ENCODE measurements around the gene CLEC5A.

Gene CLEC5A

DNA sequence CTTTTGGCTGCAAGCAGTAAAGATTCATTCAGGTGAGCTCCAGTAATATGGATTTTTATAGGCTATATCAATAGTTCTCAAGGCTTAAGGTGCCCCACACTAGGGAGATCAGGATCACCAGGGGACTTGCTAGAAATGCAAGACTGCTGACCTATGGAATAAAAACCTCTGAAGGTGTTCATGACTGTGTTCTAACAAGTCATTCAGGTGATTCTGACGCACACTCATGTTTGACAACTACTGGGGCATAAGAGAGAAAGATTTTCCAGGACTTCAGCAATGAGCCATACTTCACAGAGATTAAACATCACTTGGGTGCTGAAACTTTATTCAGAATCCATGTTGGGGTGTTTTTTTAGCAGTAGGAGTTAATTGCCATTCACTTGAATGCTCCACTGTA is 31.6 kb upstream of the CLEC5A start:
- Histone ChIP-seq H3K4me3 (ENCODE audit: low read depth in 1 of 5, low read length in 5 of 5) (no peak overlapping the region), H3K36me3 (ENCODE audit: control insufficient read depth in 5 of 5, insufficient read depth in 5 of 5, low read length in 5 of 5) (no peaks in the 10 kb centered on the region), H3K9me3 (ENCODE audit: control insufficient read depth in 5 of 5, low read length in 5 of 5) (no peaks in the 10 kb centered on the region), H3K4me1 (ENCODE audit: control insufficient read depth in 5 of 5, insufficient read depth in 5 of 5, low read length in 5 of 5) (peaks cover 0 to 6% (median 5%) of the 10 kb centered on the region in 5 donors), H3K27ac (ENCODE audit: low read depth, low read length) (no peak overlapping the region), H3K27me3 (ENCODE audit: control insufficient read depth in 5 of 5, insufficient read depth in 4 of 5, low read length in 5 of 5) (no peaks in the 10 kb centered on the region), H3K9ac (ENCODE audit: low read length in 5 of 5) (no peak overlapping the region)

DNA sequence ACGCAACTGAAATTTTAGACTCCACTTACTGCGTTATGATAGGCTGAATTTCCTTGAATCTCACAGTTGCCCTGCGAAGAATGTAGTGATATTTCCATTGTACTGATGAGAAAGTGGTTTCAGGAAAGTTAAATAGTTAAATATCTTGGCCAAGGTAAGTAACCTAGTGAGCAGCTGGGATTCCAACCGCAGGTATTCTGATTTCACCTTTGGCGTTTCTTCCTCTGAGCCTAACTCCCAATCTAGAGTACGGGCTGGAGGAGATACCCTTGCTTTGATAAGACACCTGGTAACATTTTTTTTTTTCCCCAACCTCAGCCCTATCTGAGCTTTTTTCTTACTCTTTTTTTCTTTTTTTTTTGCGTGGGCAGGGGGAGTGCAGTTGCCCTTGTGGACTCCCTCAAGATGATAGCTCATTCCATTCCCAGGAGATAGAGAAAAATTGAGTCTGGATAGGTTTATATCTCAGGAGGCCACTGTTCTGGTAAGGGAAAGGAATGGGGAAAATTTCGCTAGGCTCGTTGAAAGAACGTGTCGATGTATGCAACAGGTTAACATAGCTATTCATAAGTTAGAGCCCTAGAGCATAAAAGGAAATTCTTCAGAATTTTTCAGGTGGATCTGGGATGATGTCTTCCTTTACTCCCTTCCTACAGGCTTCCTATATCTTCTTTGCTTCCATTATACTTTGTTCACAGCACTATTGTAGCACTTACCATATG is 29.9 kb upstream of the CLEC5A start:
- Histone ChIP-seq H3K27ac (ENCODE audit: low read depth, low read length) (no peak overlapping the region), H3K9me3 (ENCODE audit: control insufficient read depth in 5 of 5, low read length in 5 of 5) (no peaks in the 10 kb centered on the region), H3K4me1 (ENCODE audit: control insufficient read depth in 5 of 5, insufficient read depth in 5 of 5, low read length in 5 of 5) (peaks cover 0 to 6% (median 5%) of the 10 kb centered on the region in 5 donors), H3K36me3 (ENCODE audit: control insufficient read depth in 5 of 5, insufficient read depth in 5 of 5, low read length in 5 of 5) (no peaks in the 10 kb centered on the region), H3K9ac (ENCODE audit: low read length in 5 of 5) (no peak overlapping the region), H3K27me3 (ENCODE audit: control insufficient read depth in 5 of 5, insufficient read depth in 4 of 5, low read length in 5 of 5) (no peaks in the 10 kb centered on the region), H3K4me3 (ENCODE audit: low read depth in 1 of 5, low read length in 5 of 5) (peak overlapping the region in 1 of 5 donors; percentile 56)

DNA sequence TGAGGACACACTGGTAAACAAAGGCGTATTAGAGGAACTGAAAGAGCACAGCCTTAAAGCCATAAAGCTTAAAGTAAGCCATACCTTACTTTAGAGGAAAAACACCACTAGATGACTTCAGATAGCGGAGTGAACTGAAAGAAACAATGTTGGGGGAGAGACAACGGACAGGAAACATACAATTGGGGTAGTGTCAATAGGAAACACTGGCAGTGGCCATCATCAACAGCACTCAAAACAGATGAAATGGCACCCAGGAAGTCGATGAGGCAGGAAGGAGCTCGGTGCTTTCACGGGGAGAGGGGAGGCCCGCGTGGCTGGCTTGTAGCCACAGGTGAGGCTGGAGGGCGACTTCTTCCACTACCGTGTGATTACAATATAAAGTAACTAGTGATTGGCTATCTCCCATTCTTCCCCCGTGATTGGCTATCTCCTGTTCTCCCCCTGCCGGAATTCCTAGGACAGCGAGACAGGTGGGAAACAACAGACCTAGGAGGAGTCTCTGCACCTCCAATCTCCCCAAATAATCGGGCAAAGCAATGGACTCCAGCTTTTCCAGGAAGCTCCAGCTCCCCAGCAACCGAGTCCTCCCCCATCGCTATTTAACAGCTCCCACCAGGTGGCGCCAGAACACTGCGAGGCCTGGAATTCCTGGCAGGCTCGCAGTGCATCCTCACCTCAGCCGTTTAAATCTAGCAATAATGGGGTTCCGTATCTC is 29.2 kb upstream of the CLEC5A start:
- H3K9me3 ChIP-seq (ENCODE audit: control insufficient read depth in 5 of 5, low read length in 5 of 5), result no peaks in the 10 kb centered on the region
- no peaks in the 10 kb centered on the region for H3K27me3 ChIP-seq (ENCODE audit: control insufficient read depth in 5 of 5, insufficient read depth in 4 of 5, low read length in 5 of 5)
- H3K27ac ChIP-seq (ENCODE audit: low read depth, low read length), result no peak overlapping the region
- H3K36me3 ChIP-seq (ENCODE audit: control insufficient read depth in 5 of 5, insufficient read depth in 5 of 5, low read length in 5 of 5), result no peaks in the 10 kb centered on the region
- H3K9ac ChIP-seq (ENCODE audit: low read length in 5 of 5), result peak overlapping the region in 1 of 5 donors; percentile 20
- H3K4me1 ChIP-seq (ENCODE audit: control insufficient read depth in 5 of 5, insufficient read depth in 5 of 5, low read length in 5 of 5), result peaks cover 0 to 6% (median 5%) of the 10 kb centered on the region in 5 donors
- peak overlapping the region; percentile 30 to 56 (median 54) for H3K4me3 ChIP-seq (ENCODE audit: low read depth in 1 of 5, low read length in 5 of 5)

DNA sequence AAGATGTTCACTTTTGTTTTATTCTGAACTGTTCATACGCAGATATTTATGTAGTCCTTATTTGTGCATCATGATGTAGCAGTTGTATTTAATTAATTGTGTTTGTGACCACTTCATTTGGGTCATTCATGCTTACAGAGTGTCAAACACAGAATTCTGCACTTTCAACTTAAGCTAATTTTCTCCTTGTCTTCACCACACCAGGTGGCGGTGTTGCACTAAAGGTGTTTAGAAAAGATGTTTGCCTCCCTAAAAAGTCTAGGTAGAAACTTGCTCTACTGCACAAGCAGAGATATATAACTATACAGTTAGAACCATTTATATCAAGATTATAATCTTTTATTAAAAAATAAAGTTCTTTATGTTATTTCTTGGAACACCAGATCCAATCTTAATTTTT is 28.1 kb upstream of the CLEC5A start:
- H3K9me3 ChIP-seq (ENCODE audit: control insufficient read depth in 5 of 5, low read length in 5 of 5), result no peaks in the 10 kb centered on the region
- H3K4me3 ChIP-seq (ENCODE audit: low read depth in 1 of 5, low read length in 5 of 5), result no peak overlapping the region
- no peaks in the 10 kb centered on the region for H3K36me3 ChIP-seq (ENCODE audit: control insufficient read depth in 5 of 5, insufficient read depth in 5 of 5, low read length in 5 of 5)
- H3K27ac ChIP-seq (ENCODE audit: low read depth, low read length), result no peak overlapping the region
- H3K27me3 ChIP-seq (ENCODE audit: control insufficient read depth in 5 of 5, insufficient read depth in 4 of 5, low read length in 5 of 5), result no peaks in the 10 kb centered on the region
- H3K4me1 ChIP-seq (ENCODE audit: control insufficient read depth in 5 of 5, insufficient read depth in 5 of 5, low read length in 5 of 5), result peaks cover 0 to 6% (median 5%) of the 10 kb centered on the region in 5 donors
- no peak overlapping the region for H3K9ac ChIP-seq (ENCODE audit: low read length in 5 of 5)

DNA sequence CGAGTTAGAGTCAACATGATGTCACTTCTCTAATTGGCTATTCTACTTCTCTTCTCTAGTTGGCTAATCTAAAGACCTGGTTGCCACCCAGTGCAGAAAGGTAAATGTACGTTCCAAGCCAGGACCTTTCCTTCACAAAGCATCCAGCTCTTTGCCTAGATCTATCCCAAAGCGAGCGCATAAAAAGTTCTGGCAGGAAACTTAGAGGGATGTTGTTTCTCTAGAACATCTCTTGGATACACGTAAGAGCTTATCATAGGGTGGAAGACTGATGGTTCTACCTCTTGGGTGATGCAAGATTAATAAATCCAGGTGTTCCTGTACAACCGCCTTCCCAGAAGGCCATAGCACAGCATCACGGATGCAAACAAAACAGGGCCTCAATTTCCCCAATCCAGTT is 26.9 kb upstream of the CLEC5A start, which contains the start of gene TAS2R38:
TAS2R38 (minus strand) TSS at position 101 of the 400 bp plus-strand sequence; CDS start at position 17, 84 bp downstream.
- H3K4me3 ChIP-seq (ENCODE audit: low read depth in 1 of 5, low read length in 5 of 5), result no peak within 1 kb of the TSS
- H3K9me3 ChIP-seq (ENCODE audit: control insufficient read depth in 5 of 5, low read length in 5 of 5), result no peaks in the 10 kb centered on the region
- peaks cover 0 to 6% (median 5%) of the 10 kb centered on the region in 5 donors for H3K4me1 ChIP-seq (ENCODE audit: control insufficient read depth in 5 of 5, insufficient read depth in 5 of 5, low read length in 5 of 5)
- no peak within 1 kb of the TSS for H3K9ac ChIP-seq (ENCODE audit: low read length in 5 of 5)
- H3K36me3 ChIP-seq (ENCODE audit: control insufficient read depth in 5 of 5, insufficient read depth in 5 of 5, low read length in 5 of 5), result no peaks in the 10 kb centered on the region
- H3K27ac ChIP-seq (ENCODE audit: low read depth, low read length), result no peak within 1 kb of the TSS
- no peaks in the 10 kb centered on the region for H3K27me3 ChIP-seq (ENCODE audit: control insufficient read depth in 5 of 5, insufficient read depth in 4 of 5, low read length in 5 of 5)

DNA sequence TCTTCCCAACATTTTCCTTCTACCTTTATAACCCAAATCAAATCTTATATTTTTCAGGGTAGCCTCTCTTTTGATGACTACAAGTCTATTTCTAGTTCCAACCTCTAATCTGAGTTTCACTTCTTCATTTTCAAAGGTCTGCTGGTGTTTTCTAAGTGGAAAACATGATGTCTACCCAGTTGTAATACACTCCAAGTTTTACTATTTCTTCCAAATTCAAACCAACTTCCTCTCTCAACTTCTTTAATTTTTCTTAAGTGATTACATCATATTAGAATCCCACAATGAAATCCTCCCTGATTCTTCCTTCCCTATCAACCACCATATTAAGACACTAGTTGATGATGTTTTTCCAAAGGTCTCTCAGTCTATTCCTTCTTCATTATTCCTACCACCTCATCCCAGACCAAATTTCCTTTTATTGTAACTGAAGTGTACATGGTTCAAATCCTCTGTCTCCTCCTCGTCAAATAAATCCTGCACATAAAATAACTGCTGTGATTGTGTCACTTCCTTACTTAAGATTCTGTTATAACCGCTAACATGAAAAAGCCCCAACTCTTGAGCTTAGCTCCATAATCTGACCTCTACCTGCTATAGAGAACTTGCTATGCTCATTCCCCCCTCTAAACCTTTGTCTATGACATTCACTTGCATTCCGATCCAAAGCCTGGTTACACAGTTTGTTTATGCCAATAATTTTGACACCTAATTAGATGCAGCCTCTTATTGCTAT is 14.1 kb upstream of the CLEC5A start:
- Histone ChIP-seq H3K27me3 (ENCODE audit: control insufficient read depth in 5 of 5, insufficient read depth in 4 of 5, low read length in 5 of 5) (no peaks in the 10 kb centered on the region), H3K9ac (ENCODE audit: low read length in 5 of 5) (no peak overlapping the region), H3K4me3 (ENCODE audit: low read depth in 1 of 5, low read length in 5 of 5) (no peak overlapping the region), H3K9me3 (ENCODE audit: control insufficient read depth in 5 of 5, low read length in 5 of 5) (no peaks in the 10 kb centered on the region), H3K4me1 (ENCODE audit: control insufficient read depth in 5 of 5, insufficient read depth in 5 of 5, low read length in 5 of 5) (peaks cover 0 to 4% (median 0%) of the 10 kb centered on the region in 5 donors), H3K36me3 (ENCODE audit: control insufficient read depth in 5 of 5, insufficient read depth in 5 of 5, low read length in 5 of 5) (no peaks in the 10 kb centered on the region), H3K27ac (ENCODE audit: low read depth, low read length) (no peak overlapping the region)

DNA sequence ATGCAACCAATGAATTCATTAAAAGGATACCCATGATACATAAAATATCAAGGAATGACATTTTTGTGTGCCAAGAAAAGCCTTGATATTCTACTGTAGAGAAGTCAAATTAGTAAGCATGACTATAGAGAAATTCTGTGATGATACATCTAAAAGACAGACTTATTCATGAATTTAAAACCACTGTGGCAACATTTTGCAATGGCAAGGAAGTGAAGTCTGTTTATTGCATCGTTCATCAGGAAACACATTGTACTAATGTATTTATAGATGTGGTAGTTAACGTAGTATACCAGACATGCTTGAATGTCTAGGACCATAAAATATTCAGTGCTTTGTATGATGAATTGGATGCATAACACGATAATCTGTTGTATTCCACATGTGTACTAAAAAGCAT is 9.3 kb upstream of the CLEC5A start:
- H3K27me3 ChIP-seq (ENCODE audit: control insufficient read depth in 5 of 5, insufficient read depth in 4 of 5, low read length in 5 of 5), result no peaks in the 10 kb centered on the region
- no peak overlapping the region for H3K27ac ChIP-seq (ENCODE audit: low read depth, low read length)
- H3K4me1 ChIP-seq (ENCODE audit: control insufficient read depth in 5 of 5, insufficient read depth in 5 of 5, low read length in 5 of 5), result peaks cover 0 to 3% (median 0%) of the 10 kb centered on the region in 5 donors
- no peaks in the 10 kb centered on the region for H3K9me3 ChIP-seq (ENCODE audit: control insufficient read depth in 5 of 5, low read length in 5 of 5)
- no peak overlapping the region for H3K9ac ChIP-seq (ENCODE audit: low read length in 5 of 5)
- no peak overlapping the region for H3K4me3 ChIP-seq (ENCODE audit: low read depth in 1 of 5, low read length in 5 of 5)
- H3K36me3 ChIP-seq (ENCODE audit: control insufficient read depth in 5 of 5, insufficient read depth in 5 of 5, low read length in 5 of 5), result no peaks in the 10 kb centered on the region

DNA sequence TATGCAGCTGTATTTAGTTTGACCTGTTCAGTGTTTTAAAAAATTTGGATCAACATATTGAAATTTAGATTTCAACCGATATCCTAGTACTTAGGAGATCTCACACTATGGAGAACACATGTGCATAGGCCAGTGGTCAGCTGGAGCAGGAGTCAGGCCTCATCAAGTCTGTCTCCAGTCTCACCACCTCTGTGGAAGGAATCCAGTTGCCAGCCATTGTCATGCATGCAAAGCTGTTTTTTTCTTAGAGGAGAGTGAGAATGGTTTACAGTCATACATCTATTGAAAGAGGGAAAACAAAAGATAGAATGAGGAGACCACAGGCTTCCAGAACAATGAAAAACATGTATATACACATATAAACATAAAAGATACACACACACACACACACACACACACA is 7.6 kb upstream of the CLEC5A start:
- Histone ChIP-seq H3K4me1 (ENCODE audit: control insufficient read depth in 5 of 5, insufficient read depth in 5 of 5, low read length in 5 of 5) (no peaks in the 10 kb centered on the region), H3K9ac (ENCODE audit: low read length in 5 of 5) (no peak overlapping the region), H3K36me3 (ENCODE audit: control insufficient read depth in 5 of 5, insufficient read depth in 5 of 5, low read length in 5 of 5) (no peaks in the 10 kb centered on the region), H3K9me3 (ENCODE audit: control insufficient read depth in 5 of 5, low read length in 5 of 5) (no peaks in the 10 kb centered on the region), H3K4me3 (ENCODE audit: low read depth in 1 of 5, low read length in 5 of 5) (no peak overlapping the region), H3K27ac (ENCODE audit: low read depth, low read length) (no peak overlapping the region), H3K27me3 (ENCODE audit: control insufficient read depth in 5 of 5, insufficient read depth in 4 of 5, low read length in 5 of 5) (no peaks in the 10 kb centered on the region)

DNA sequence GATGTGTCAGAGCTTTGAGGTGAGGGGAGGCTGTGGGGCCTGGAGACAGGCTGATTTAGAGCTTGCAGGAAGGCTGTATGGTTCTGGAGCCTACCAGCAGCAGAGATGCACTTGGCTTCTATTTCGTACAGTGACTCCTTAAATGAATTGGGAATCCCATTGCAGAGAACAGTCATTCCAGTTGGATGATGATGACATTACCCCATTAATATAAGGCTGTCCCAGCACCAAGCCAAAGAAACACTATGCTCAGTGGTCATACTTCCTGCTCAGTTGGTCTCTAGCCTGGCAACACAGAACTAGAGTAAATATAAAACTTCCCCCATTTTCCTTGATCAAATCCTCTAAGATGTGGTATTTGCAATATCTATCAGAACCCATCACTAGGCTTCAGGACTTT is 5.7 kb upstream of the CLEC5A start:
- H3K36me3 ChIP-seq (ENCODE audit: control insufficient read depth in 5 of 5, insufficient read depth in 5 of 5, low read length in 5 of 5), result no peaks in the 10 kb centered on the region
- H3K4me1 ChIP-seq (ENCODE audit: control insufficient read depth in 5 of 5, insufficient read depth in 5 of 5, low read length in 5 of 5), result no peaks in the 10 kb centered on the region
- no peaks in the 10 kb centered on the region for H3K9me3 ChIP-seq (ENCODE audit: control insufficient read depth in 5 of 5, low read length in 5 of 5)
- H3K27me3 ChIP-seq (ENCODE audit: control insufficient read depth in 5 of 5, insufficient read depth in 4 of 5, low read length in 5 of 5), result no peaks in the 10 kb centered on the region
- no peak overlapping the region for H3K27ac ChIP-seq (ENCODE audit: low read depth, low read length)
- H3K9ac ChIP-seq (ENCODE audit: low read length in 5 of 5), result no peak overlapping the region
- no peak overlapping the region for H3K4me3 ChIP-seq (ENCODE audit: low read depth in 1 of 5, low read length in 5 of 5)

DNA sequence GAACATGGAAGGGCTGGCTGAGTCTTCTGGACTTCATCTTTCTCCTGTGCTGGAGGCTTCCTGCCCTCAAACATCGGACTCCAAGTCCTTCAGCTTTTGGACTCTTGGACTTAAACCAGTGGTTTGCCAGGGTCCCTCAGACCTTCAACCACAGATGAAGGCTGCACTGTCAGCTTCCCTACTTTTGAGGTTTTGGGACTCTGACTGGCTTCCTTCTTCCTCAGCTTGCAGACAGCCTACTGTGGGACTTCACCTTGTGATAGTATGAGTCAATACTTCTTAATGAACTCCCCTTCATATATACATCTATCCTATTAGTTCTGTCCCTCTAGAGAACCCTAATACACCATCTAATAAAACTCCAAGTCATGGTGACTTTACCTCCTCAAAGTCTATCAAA is 4.0 kb upstream of the CLEC5A start:
- no peak overlapping the region for H3K27ac ChIP-seq (ENCODE audit: low read depth, low read length)
- H3K4me3 ChIP-seq (ENCODE audit: low read depth in 1 of 5, low read length in 5 of 5), result no peak overlapping the region
- no peaks in the 10 kb centered on the region for H3K9me3 ChIP-seq (ENCODE audit: control insufficient read depth in 5 of 5, low read length in 5 of 5)
- no peaks in the 10 kb centered on the region for H3K36me3 ChIP-seq (ENCODE audit: control insufficient read depth in 5 of 5, insufficient read depth in 5 of 5, low read length in 5 of 5)
- no peaks in the 10 kb centered on the region for H3K27me3 ChIP-seq (ENCODE audit: control insufficient read depth in 5 of 5, insufficient read depth in 4 of 5, low read length in 5 of 5)
- no peak overlapping the region for H3K9ac ChIP-seq (ENCODE audit: low read length in 5 of 5)
- no peaks in the 10 kb centered on the region for H3K4me1 ChIP-seq (ENCODE audit: control insufficient read depth in 5 of 5, insufficient read depth in 5 of 5, low read length in 5 of 5)

Measured in subcutaneous abdominal adipose tissue (tissue), 5 donors.